ENCODE data around the gene MUC5B.

The MUC5B gene

GRCh38 chr11:1226226-1226985, 3.5 kb downstream of the MUC5B start:
- DNase-seq (ENCODE audit: insufficient read length, low spot score) (no peak), FAIRE-seq (no peak)
- TF ChIP-seq POLR2A (IDR thresholded peaks at IDR 0.05; ENCODE audit: low read depth, low read length), result no peak
- TF ChIP-seq TAF1 (IDR thresholded peaks at IDR 0.05; ENCODE audit: low read depth, low read length), result no peak
- TF ChIP-seq POU2F2 (IDR thresholded peaks at IDR 0.05; ENCODE audit: low read depth, low read length), result no peak
- no peak for TF ChIP-seq PAX5 (IDR thresholded peaks at IDR 0.05; ENCODE audit: insufficient read depth, low read length, severe bottlenecking)
- no peak for TF ChIP-seq POLR2AphosphoS5 (IDR thresholded peaks at IDR 0.05; ENCODE audit: low read depth, low read length)
- no peak for TF ChIP-seq SPI1 (IDR thresholded peaks at IDR 0.05; ENCODE audit: low read depth, low read length)

GRCh38 chr11:1226986-1227550, 4.2 kb downstream of the MUC5B start:
- FAIRE-seq (no peak), DNase-seq (ENCODE audit: insufficient read length, low spot score) (no peak)
- TF ChIP-seq PAX5 (IDR thresholded peaks at IDR 0.05; ENCODE audit: insufficient read depth, low read length, severe bottlenecking), result no peak
- TF ChIP-seq SPI1 (IDR thresholded peaks at IDR 0.05; ENCODE audit: low read depth, low read length), result no peak
- no peak for TF ChIP-seq POLR2AphosphoS5 (IDR thresholded peaks at IDR 0.05; ENCODE audit: low read depth, low read length)
- TF ChIP-seq TAF1 (IDR thresholded peaks at IDR 0.05; ENCODE audit: low read depth, low read length), result no peak
- no peak for TF ChIP-seq POLR2A (IDR thresholded peaks at IDR 0.05; ENCODE audit: low read depth, low read length)
- TF ChIP-seq POU2F2 (IDR thresholded peaks at IDR 0.05; ENCODE audit: low read depth, low read length), result no peak

GRCh38 chr11:1227551-1228100, 4.8 kb downstream of the MUC5B start:
- FAIRE-seq, result no peak
- DNase-seq (ENCODE audit: insufficient read length, low spot score), result no peak
- no peak for TF ChIP-seq POU2F2 (IDR thresholded peaks at IDR 0.05; ENCODE audit: low read depth, low read length)
- TF ChIP-seq SPI1 (IDR thresholded peaks at IDR 0.05; ENCODE audit: low read depth, low read length), result no peak
- TF ChIP-seq POLR2AphosphoS5 (IDR thresholded peaks at IDR 0.05; ENCODE audit: low read depth, low read length), result no peak
- no peak for TF ChIP-seq PAX5 (IDR thresholded peaks at IDR 0.05; ENCODE audit: insufficient read depth, low read length, severe bottlenecking)
- no peak for TF ChIP-seq TAF1 (IDR thresholded peaks at IDR 0.05; ENCODE audit: low read depth, low read length)
- TF ChIP-seq POLR2A (IDR thresholded peaks at IDR 0.05; ENCODE audit: low read depth, low read length), result no peak

- FAIRE-seq, result no peak
- DNase-seq (ENCODE audit: insufficient read length, low spot score), result no peak
- TF ChIP-seq PAX5 (IDR thresholded peaks at IDR 0.05; ENCODE audit: insufficient read depth, low read length, severe bottlenecking) (no peak), POLR2AphosphoS5 (IDR thresholded peaks at IDR 0.05; ENCODE audit: low read depth, low read length) (no peak), POLR2A (IDR thresholded peaks at IDR 0.05; ENCODE audit: low read depth, low read length) (no peak), POU2F2 (IDR thresholded peaks at IDR 0.05; ENCODE audit: low read depth, low read length) (no peak), TAF1 (IDR thresholded peaks at IDR 0.05; ENCODE audit: low read depth, low read length) (no peak), SPI1 (IDR thresholded peaks at IDR 0.05; ENCODE audit: low read depth, low read length) (no peak)
These were observed 5.4 kb downstream of the MUC5B start for GRCh38 chr11:1228101-1228821.

- FAIRE-seq (no peak), DNase-seq (ENCODE audit: insufficient read length, low spot score) (no peak)
- TF ChIP-seq TAF1 (IDR thresholded peaks at IDR 0.05; ENCODE audit: low read depth, low read length) (no peak), POU2F2 (IDR thresholded peaks at IDR 0.05; ENCODE audit: low read depth, low read length) (no peak), POLR2A (IDR thresholded peaks at IDR 0.05; ENCODE audit: low read depth, low read length) (no peak), SPI1 (IDR thresholded peaks at IDR 0.05; ENCODE audit: low read depth, low read length) (no peak), PAX5 (IDR thresholded peaks at IDR 0.05; ENCODE audit: insufficient read depth, low read length, severe bottlenecking) (no peak), POLR2AphosphoS5 (IDR thresholded peaks at IDR 0.05; ENCODE audit: low read depth, low read length) (no peak)
These were observed 6.1 kb downstream of the MUC5B start for GRCh38 chr11:1228921-1229451.

- FAIRE-seq (no peak), DNase-seq (ENCODE audit: insufficient read length, low spot score) (no peak)
- TF ChIP-seq POLR2AphosphoS5 (IDR thresholded peaks at IDR 0.05; ENCODE audit: low read depth, low read length), result no peak
- TF ChIP-seq SPI1 (IDR thresholded peaks at IDR 0.05; ENCODE audit: low read depth, low read length), result no peak
- no peak for TF ChIP-seq POLR2A (IDR thresholded peaks at IDR 0.05; ENCODE audit: low read depth, low read length)
- TF ChIP-seq TAF1 (IDR thresholded peaks at IDR 0.05; ENCODE audit: low read depth, low read length), result no peak
- no peak for TF ChIP-seq POU2F2 (IDR thresholded peaks at IDR 0.05; ENCODE audit: low read depth, low read length)
- TF ChIP-seq PAX5 (IDR thresholded peaks at IDR 0.05; ENCODE audit: insufficient read depth, low read length, severe bottlenecking), result no peak
These were observed 6.7 kb downstream of the MUC5B start for GRCh38 chr11:1229471-1230120.

- DNase-seq (ENCODE audit: insufficient read length, low spot score) (no peak), FAIRE-seq (no peak)
- TF ChIP-seq POU2F2 (IDR thresholded peaks at IDR 0.05; ENCODE audit: low read depth, low read length), result no peak
- TF ChIP-seq POLR2AphosphoS5 (IDR thresholded peaks at IDR 0.05; ENCODE audit: low read depth, low read length), result no peak
- TF ChIP-seq POLR2A (IDR thresholded peaks at IDR 0.05; ENCODE audit: low read depth, low read length), result no peak
- TF ChIP-seq PAX5 (IDR thresholded peaks at IDR 0.05; ENCODE audit: insufficient read depth, low read length, severe bottlenecking), result no peak
- no peak for TF ChIP-seq SPI1 (IDR thresholded peaks at IDR 0.05; ENCODE audit: low read depth, low read length)
- TF ChIP-seq TAF1 (IDR thresholded peaks at IDR 0.05; ENCODE audit: low read depth, low read length), result no peak
These were observed 7.2 kb downstream of the MUC5B start for GRCh38 chr11:1230121-1230455.
